Amniotic stem cell (primary cell): ENCODE data around the gene RALGPS1.

Experiments used
- DNase-seq: peaks from one replicate; lab custom pipeline; 2025; lab: John Stamatoyannopoulos, UW

Gene RALGPS1

GRCh38 chr9:126906091-126906490, 8.5 kb upstream of the RALGPS1 start:
- DNase-seq: no peak

DNA sequence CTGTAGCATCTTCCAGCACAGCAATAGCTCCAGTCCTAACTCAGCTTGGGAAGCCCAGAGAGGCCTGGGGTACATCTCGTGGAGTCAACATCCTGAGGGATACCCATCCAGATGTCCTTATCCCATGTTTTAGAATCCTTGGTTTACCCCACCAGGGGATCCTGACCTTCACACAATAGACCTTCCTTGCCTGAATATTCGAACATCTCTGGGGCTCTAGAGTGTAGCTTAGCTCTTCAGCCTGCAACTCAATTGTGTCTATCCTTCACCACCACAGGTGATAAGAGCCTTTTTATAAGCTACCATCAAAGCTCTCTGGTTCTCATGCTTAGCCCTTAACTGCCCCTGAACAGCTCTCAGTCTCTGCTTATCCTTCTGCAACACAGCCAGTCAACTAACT, 7.5 kb upstream of the RALGPS1 start:
- DNase-seq: no peak

DNA sequence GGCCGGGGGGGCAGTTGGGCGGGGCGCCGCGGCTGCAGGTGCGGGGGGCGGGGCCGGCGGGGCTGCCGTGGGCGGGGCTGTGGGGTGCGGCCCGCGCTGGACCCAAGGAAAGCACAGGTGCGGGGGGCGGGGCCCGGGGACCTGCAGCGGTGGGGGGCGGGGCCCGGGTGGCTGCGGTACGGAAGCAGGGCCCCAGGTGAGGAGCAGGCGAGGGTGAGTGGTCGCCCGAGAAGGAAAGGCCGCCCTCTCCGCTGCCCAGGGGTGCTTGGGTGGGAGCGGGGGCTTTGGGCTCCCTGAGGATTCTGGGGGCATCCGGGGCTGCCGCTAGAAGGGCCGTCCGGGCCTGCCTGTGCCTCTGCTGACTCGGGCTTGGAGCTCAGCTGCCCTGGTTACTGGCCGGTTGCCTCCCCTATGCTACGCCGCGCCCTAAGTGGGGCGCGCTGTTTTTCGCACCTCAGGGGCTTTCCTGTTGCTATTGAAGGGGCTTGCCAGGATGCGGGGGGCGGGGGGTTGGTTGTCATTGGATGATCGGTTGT, 767 bp downstream of the RALGPS1 start:
- DNase-seq: no peak

DNA sequence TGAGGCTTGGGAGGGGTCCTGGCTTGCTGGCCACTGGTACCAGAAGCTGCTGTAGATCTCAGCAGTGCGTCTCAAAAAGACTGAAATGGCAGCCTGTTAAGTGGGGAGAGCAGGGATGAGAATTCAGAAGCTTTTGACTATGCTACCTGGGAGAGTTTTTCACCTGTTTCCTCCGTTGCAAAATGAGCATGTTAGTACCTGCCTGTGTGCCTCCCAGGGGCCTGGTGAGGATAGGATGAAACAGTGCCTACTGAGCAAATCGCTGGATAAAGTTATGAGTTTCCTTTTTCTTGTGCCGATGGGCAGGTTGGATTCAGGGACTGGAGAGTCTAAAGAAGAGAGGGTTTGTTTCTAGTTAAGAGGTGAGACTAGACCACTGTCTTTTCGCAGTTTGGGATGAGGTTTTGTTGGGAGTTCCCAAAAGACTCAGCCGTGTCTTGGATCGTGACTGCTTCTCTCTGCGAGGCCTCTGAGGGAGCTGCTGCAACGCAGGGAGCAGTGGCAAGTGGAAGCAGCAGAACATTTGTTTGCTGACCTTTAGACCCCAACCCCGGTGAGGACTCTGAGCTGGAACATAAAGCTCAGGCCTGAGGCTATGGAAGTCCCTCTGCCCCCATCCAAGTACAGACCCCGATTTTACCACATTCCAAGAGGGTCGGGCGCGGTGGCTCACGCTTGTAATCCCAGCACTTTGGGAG, 1.4 kb downstream of the RALGPS1 start:
- no peak for DNase-seq

DNA sequence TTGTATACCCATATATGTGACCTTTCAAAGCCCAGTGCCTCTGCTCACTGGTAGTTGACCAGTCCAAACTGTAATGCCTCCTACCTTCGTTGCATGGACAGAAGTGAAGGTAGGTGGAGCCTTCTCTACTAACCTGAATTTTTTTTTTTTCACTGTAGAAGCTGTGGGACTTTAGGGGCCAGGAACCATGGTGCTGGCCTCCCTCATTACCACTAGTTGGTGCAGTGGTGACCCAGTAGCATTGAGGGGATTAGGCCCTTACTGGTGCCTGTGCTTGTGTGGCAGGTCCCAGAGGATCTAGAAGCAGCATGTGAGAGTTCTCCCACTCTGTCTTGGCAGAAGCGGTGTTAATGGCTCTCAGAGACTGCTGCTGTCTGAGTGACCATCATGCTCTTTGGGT, 2.3 kb downstream of the RALGPS1 start:
- no peak for DNase-seq

DNA sequence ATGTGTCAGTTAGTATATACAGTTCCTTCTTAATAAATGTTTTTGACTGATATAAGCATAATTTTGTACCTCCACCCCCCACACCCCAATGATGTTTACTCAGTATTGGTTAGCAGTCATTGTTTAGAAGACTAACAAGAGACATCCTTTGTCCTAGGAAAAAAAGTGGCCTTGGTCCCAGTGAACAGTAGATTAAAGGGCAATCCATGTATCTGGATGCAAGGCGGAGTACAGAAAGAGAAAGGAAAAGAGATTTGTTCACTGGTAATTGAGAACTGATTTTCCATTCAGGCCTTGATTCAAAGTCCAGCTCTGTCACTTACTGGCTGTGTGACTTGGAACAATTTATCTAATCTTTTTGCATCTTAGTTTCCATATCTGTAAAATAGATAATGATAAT, 4.6 kb downstream of the RALGPS1 start:
- no peak for DNase-seq

- no peak for DNase-seq
Measured at GRCh38 chr9:126925876-126926275, 11.3 kb downstream of the RALGPS1 start.

DNA sequence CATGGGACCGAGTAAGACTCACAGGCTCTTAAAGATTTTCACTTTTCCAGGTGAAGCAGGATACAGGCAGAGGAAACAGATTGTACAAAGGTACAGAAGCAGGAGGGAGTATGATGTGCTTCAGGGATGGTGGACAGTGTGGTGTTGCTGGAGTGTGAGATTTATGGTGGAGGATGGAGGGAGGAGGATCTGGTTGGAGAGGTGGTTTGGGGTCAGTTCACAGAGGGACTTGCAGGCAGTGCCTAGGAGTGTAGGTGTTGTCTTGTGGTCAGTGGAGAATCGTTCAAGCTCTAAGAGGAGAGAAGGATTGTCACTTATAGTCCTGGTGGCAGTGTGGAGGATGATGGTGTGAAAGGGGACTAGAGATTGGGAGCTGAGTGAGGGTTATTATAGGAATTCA, 11.8 kb downstream of the RALGPS1 start:
- no peak for DNase-seq

DNA sequence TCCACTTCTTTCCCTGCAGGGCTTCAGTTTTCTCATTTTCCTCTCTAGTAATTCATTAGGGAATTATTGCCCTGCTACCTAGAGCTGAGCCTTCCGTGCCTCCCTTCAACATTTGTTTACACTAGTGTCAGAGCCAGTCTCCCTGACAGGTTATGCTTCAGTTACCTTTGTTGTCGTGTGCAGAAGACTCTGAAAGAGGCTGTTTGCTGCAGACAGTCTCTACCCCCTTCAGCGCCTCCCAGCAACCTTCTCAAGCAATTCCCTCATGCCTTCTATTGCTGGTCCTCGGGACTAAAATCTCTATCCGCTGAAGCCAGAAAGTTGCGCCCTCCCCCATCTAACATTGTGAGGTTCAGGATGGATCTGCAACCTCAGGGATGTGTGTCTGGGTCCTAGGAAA, 12.8 kb downstream of the RALGPS1 start:
- no peak for DNase-seq

GRCh38 chr9:126932871-126933321, 18.3 kb downstream of the RALGPS1 start:
- DNase-seq: no peak

- no peak for DNase-seq
Measured at GRCh38 chr9:126933334-126933980, 18.9 kb downstream of the RALGPS1 start.

GRCh38 chr9:126934441-126934840, 19.9 kb downstream of the RALGPS1 start:
- DNase-seq: no peak

GRCh38 chr9:126935630-126936029, 21.0 kb downstream of the RALGPS1 start:
- no peak for DNase-seq

DNA sequence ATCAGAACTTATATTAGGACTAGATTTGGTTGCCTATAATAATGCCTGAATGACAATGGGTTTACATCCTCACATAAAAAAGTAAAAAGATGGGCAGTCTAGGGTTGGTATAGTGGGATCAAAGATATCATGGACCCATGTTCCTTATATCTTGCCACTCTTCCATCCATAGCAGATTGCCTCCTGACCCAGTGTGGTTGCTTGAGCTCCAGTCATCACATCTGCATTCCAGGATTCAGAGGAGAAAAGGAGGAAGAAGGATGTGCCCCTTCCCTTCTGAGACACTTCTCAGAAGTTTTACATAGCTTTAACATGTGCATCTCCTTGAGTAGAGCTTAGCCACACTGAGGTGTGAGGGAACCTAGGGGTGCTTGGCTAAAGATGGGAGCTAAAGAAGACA, 22.9 kb downstream of the RALGPS1 start:
- no peak for DNase-seq

- DNase-seq: no peak
Measured at GRCh38 chr9:126938327-126938726, 23.7 kb downstream of the RALGPS1 start.

GRCh38 chr9:126939821-126940221, 25.2 kb downstream of the RALGPS1 start:
- DNase-seq: no peak

GRCh38 chr9:126942399-126942798, 27.8 kb downstream of the RALGPS1 start:
- no peak for DNase-seq

DNA sequence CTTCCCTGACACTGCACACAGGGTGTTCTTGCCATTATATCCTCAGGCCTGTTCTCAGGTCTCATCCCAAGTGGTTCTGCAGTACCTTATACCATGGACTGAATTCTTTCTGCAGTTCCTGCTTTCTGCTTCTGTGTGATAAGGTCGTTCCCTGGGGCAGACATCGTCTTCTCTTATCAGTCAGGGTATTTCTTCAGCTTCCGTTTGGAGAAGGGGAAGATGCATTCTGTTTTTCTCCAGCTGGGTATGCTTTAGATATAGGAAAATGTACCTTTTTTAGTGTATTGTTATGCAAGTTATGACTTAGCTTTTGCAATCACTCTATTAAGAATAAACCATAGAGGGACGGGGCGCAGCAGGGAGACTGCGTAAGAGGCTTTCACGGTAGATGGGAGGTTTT, 31.1 kb downstream of the RALGPS1 start:
- no peak for DNase-seq

DNA sequence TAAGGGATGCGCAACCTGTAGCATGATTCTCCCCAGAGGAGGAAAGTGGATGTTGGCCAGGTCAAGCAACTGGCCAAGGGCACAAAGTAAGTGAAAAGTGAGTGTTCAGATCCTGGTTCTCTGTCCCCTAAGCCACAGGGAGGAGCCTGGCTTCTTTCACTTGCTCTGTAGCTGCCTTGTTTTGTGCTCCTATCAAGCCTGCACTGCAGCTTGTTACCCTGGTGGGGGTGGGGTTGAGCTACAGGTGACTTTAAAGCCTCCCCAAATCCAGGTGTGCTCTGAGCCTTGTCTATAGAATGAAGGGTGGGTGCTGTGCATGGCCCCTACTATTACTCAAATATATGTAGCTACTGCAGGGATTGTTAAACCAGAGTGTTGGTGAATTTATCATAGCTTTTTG, 32.9 kb downstream of the RALGPS1 start:
- no peak for DNase-seq

DNA sequence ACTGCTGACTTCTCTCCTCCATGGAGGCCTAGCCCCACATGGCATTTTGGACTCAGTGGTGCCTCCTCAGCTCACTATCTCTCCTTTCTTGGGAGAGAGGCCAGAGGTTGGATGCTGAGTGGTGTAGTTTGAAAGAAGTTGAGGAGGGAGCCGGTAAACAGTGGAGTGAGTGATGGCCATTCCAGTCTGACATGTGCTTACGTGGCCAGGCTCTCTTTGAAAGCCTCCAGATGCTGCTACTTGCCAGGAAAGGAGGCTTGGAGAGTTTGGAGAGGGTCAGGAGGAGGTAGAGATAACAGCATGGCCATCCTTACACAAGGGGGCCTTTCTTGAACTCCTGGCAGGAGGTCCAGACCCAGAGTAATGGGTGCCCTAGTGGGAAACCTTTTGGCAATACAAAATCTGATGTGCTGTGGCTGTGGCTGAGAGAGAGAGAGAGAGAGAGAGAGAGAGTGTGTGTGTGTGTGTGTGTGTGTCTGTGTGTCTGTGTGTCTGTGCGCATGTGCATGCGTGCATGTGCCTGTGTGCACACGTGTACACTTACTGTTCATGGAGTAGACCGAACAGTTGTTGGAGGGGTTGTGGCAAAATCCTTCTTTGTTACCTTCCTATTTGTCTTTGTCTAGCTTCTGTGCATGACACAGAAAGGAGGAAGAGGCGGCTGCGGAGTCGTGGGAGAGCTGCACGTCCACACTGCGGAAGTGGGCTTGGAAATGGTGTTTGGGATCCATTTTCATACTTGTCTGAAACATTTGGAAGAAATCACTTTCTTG, 37.8 kb downstream of the RALGPS1 start:
- DNase-seq: no peak

DNA sequence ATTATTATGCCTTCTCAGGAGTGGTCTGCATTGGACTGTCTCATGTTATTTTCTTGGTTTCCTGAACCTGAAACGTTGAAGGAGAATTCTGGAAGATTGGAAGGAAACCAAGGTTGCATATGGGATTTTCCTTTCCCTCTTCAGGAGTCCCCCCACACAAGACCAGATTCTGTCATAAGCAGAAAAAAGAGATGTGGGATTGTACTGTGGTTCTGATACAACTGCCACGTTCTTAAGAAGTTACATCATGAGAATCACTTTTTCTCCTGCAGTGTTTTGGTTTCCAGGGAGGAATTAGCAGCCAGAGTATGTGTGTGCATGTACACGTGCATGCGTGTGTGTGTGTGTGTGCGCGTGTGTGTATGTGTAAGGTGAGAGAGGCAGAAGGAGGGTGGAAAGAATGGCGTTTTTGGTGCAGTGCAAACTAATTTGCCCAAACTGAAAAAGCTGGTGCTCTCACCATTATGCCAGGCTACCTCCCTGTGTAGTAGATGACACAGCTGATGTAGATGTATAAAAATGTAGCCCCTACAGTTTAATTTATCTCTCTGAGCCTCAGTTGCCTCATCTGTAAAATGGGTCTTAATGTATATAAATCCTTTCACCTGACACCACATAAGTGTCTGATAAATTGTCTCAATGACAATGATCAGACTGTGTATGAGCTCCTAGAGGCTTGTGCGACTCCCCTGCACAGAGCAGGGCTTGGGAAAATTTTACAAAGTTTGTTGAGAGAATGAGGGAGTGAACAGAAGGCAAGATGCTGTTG, 38.6 kb downstream of the RALGPS1 start:
- DNase-seq: no peak

- no peak for DNase-seq
Measured at GRCh38 chr9:126955811-126956210, 41.2 kb downstream of the RALGPS1 start.
